GM12865 (cell line): ENCODE data around the gene SAMD4B.
A peak's percentile ranks its signal among the peaks of the same experiment; 100 is the strongest.
"Not testable (repeated sequence)": the region's sequence is repeated elsewhere in the genome, so short reads cannot be mapped to it uniquely, and the experiment has no call there.

Experiments
- DNase-seq: peaks from one replicate; pipeline ENCODE4 v3.0.0; 2010; ENCODE audit warnings: low read depth
- H3K4me3 ChIP-seq: 2 replicates; pipeline ENCODE4 v1.5.1; 2011; ENCODE audit warnings: mild to moderate bottlenecking, low read depth, low read length, control low read depth
- CTCF ChIP-seq: IDR thresholded peaks from 2 replicates; pipeline ENCODE4 v1.5.1; 2011; ENCODE audit warnings: low read length, control low read depth, low read depth, inconsistent platforms; ENCODE audit not compliant: insufficient read depth; ENCODE audit errors: missing control alignments

Gene SAMD4B

GRCh38 chr19:39328046-39328705 is 14.0 kb upstream of the SAMD4B start:
- H3K4me3 ChIP-seq: no peak overlapping the region
- peak; percentile 94 for TF ChIP-seq CTCF
- DNase-seq: peak; percentile 68

GRCh38 chr19:39329948-39330347 is 12.3 kb upstream of the SAMD4B start:
- H3K4me3 ChIP-seq: no peak overlapping the region
- DNase-seq: no peak
- TF ChIP-seq CTCF: no peak

- H3K4me3 ChIP-seq: no peak overlapping the region
- no peak for TF ChIP-seq CTCF
- DNase-seq: no peak
These were observed 9.9 kb upstream of the SAMD4B start for GRCh38 chr19:39332293-39332692.

- not testable (repeated sequence) for H3K4me3 ChIP-seq, DNase-seq
These were observed 9.5 kb upstream of the SAMD4B start for GRCh38 chr19:39332738-39333137.

GRCh38 chr19:39333507-39333906 is 8.7 kb upstream of the SAMD4B start:
- no peak for TF ChIP-seq CTCF
- DNase-seq: no peak
- no peak overlapping the region for H3K4me3 ChIP-seq

- no peak for DNase-seq
- no peak for TF ChIP-seq CTCF
- peak overlapping the region; percentile 98 for H3K4me3 ChIP-seq
These were observed 7.7 kb upstream of the SAMD4B start for GRCh38 chr19:39334444-39334976.

GRCh38 chr19:39335168-39335548 is 7.1 kb upstream of the SAMD4B start:
- TF ChIP-seq CTCF: no peak
- peak overlapping the region; percentile 98 for H3K4me3 ChIP-seq
- peak; percentile 46 for DNase-seq

GRCh38 chr19:39336483-39336882 is 5.7 kb upstream of the SAMD4B start:
- H3K4me3 ChIP-seq: no peak overlapping the region

More at GRCh38 chr19:39336483-39336882, 5.7 kb upstream of the SAMD4B start:
- TF ChIP-seq CTCF: no peak
- DNase-seq: no peak
